Activated T-helper 9 cell treated with anti-CD3 and anti-CD28 coated beads, Interleukin-2, amount 50 U/mL, for 16 hours (primary cell): ENCODE measurements around the gene PKMYT1.

ENCODE experiments used
- DNase-seq: peaks from one replicate; pipeline ENCODE4 v3.0.0-alpha.2; 2020; ENCODE audit warnings: low read depth

Gene PKMYT1

GRCh38 chr16:2973605-2974318 is 6.5 kb downstream of the PKMYT1 start:
- DNase-seq, result no peak

- no peak for DNase-seq
Observed at GRCh38 chr16:2973093-2973492, 7.2 kb downstream of the PKMYT1 start.

GRCh38 chr16:2971985-2972784 is 8.1 kb downstream of the PKMYT1 start:
- no peak for DNase-seq

GRCh38 chr16:2971134-2971984 is 8.9 kb downstream of the PKMYT1 start:
- DNase-seq, result no peak

- DNase-seq, result no peak
Observed at GRCh38 chr16:2970563-2970962, 9.7 kb downstream of the PKMYT1 start.

- peak; percentile 62 for DNase-seq
Observed at GRCh38 chr16:2969545-2970521, 10.4 kb downstream of the PKMYT1 start.

- DNase-seq, result peak; percentile 68
Observed at GRCh38 chr16:2968738-2969544, 11.3 kb downstream of the PKMYT1 start, which contains the start of gene PAQR4. TSS of gene PAQR4 (plus strand) at chr16:2969348. CDS start at chr16:2969675, 327 bp downstream.

- DNase-seq, result no peak
Observed at GRCh38 chr16:2968368-2968737, 11.9 kb downstream of the PKMYT1 start.

- DNase-seq, result no peak
Observed at GRCh38 chr16:2967721-2968161, 12.5 kb downstream of the PKMYT1 start.

GRCh38 chr16:2967211-2967631 is 13.0 kb downstream of the PKMYT1 start:
- no peak for DNase-seq

- DNase-seq, result no peak
Observed at GRCh38 chr16:2966808-2967191, 13.4 kb downstream of the PKMYT1 start.

- no peak for DNase-seq
Observed at GRCh38 chr16:2966043-2966807, 14.0 kb downstream of the PKMYT1 start.

- DNase-seq, result no peak
Observed at GRCh38 chr16:2964475-2965336, 15.5 kb downstream of the PKMYT1 start.

GRCh38 chr16:2963723-2964474 is 16.3 kb downstream of the PKMYT1 start, which contains the start of gene KREMEN2:
TSS of gene KREMEN2 (plus strand) at chr16:2964275. CDS start at chr16:2964521, 246 bp downstream.
- DNase-seq, result no peak

- DNase-seq, result no peak
Observed at GRCh38 chr16:2963074-2963722, 17.0 kb downstream of the PKMYT1 start.

- no peak for DNase-seq
Observed at GRCh38 chr16:2962334-2963073, 17.7 kb downstream of the PKMYT1 start.
